ENCODE results near the gene CARM1.
A peak's percentile ranks its signal among the peaks of the same experiment; 100 is the strongest.
"Not testable (repeated sequence)": the region's sequence is repeated elsewhere in the genome, so short reads cannot be mapped to it uniquely, and the experiment has no call there.

CARM1 gene

DNA sequence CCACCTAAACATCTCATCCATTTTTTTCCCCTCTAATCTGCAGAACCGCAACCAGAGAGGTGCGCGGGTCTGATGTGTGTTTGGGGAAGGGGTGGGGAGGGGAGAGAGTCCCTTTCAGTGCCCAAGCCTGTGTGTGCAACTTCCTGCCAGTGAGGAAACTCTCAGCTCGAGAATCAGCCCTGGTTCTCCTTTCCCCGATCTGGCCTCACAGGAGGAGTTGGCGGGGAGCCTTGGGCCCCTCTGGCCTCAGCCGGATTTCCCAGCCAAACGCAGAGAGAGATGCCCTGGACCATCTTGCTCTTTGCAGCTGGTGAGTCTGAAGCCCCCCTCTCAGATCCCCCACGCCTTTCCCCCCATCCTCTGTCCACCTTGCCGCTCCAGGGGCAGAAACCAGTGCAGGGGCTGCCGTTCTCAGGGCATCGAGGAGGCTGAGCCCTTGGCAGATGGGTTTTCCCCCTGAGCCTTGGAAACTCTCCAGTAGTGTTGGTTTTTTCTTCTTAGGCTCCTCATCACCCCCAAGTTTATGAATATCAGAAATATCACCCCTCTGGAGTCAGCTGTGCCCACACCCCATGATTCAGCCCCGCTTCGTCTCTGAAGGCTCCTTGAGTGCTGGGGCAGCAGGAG lies 23.0 kb upstream of the CARM1 start, which contains the start of gene C19orf38:
Gene C19orf38, plus strand, starts transcription at position 186 of the 627 bp plus-strand sequence. Its CDS starts 94 bp downstream, at position 280.
- H3K4me3 ChIP-seq (ENCODE audit: low read depth, low read length) = no peak within 1 kb of the TSS
- DNase-seq (ENCODE audit: low read depth) = no peak
- TF ChIP-seq, protein P1, sequence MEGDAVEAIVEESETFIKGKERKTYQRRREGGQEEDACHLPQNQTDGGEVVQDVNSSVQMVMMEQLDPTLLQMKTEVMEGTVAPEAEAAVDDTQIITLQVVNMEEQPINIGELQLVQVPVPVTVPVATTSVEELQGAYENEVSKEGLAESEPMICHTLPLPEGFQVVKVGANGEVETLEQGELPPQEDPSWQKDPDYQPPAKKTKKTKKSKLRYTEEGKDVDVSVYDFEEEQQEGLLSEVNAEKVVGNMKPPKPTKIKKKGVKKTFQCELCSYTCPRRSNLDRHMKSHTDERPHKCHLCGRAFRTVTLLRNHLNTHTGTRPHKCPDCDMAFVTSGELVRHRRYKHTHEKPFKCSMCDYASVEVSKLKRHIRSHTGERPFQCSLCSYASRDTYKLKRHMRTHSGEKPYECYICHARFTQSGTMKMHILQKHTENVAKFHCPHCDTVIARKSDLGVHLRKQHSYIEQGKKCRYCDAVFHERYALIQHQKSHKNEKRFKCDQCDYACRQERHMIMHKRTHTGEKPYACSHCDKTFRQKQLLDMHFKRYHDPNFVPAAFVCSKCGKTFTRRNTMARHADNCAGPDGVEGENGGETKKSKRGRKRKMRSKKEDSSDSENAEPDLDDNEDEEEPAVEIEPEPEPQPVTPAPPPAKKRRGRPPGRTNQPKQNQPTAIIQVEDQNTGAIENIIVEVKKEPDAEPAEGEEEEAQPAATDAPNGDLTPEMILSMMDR (IDR thresholded peaks at IDR 0.05; ENCODE audit: insufficient read depth, low read depth, low read length, missing control alignments) = no peak

DNA sequence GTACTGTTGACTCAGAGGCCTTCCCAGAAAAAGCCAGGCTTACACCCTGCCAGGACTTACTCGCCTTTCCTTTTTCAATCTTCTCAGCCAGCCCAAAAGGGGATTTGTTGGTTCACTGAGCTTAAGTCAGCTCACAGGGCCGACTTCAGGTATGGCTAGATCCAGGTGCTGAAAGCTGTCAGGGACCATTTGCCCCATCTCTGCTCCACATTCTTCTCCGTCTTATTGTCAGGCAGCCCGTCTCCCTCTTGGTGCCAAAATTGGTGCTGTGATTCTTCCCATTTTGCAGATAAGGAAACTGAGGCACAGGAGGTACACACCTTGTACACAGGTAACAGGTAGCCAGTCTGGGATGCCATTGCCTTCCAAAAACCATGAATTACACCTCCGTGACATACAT lies 20.7 kb upstream of the CARM1 start:
- TF ChIP-seq, protein P1 (IDR thresholded peaks at IDR 0.05; ENCODE audit: insufficient read depth, low read depth, low read length, missing control alignments) = no peak
- no peak for DNase-seq (ENCODE audit: low read depth)
- H3K4me3 ChIP-seq (ENCODE audit: low read depth, low read length) = no peak overlapping the region

DNA sequence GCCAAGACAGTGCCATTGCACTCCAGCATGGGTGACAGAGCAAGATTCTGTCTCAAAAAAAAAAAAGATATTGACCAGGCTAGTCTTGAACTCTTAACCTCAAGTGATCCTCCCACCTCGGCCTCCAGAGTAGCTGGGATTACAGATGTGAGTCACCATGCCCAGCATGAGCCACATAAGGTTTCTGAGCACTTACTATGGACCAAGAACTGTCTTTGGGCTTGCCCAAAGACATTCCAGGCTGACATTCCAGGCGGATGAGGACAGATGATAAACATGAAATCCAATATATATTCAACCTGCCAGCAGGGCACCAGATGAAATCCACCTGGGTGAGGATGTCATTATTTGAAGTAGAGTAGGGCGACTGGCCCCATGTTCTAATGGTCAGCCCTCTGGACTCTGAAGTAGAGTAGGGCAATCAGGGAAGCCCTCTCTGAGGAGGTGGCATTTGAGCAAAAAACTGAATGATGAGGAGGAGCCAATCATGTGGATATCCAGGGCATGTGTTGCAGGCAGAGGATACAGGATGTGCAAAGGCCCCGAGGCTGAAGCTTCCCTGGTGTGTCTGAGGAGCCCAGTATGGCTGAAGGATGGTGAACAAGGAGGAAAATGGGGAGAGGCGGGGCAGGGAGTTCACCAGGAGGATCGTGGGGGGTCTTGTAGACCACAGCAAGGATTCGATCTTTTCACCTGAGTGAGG lies 19.1 kb upstream of the CARM1 start:
- H3K4me3 ChIP-seq (ENCODE audit: low read depth, low read length) = no peak overlapping the region
- TF ChIP-seq, protein P1 (IDR thresholded peaks at IDR 0.05; ENCODE audit: insufficient read depth, low read depth, low read length, missing control alignments) = no peak
- no peak for DNase-seq (ENCODE audit: low read depth)

DNA sequence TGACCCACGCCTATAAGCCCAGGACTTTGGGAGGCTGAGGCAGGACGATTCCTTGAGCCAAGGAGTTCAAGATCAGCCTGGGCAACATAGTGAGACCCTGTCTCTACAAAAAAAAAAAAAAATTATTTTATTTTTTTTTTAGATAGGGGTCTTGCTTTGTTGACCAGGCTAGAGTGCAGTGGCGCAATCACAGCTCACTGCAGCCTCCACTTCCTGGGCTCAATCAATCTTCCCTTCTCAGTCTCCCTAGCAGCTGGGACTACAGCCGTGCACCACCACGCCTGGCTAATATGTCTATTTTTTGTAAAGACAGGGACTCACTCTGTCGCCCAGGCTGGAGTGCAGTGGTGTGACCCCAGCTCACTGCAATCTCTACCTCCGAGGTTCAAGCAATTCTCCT lies 18.4 kb upstream of the CARM1 start:
- DNase-seq (ENCODE audit: low read depth) = no peak
- H3K4me3 ChIP-seq (ENCODE audit: low read depth, low read length) = no peak overlapping the region
- TF ChIP-seq, protein P1 (IDR thresholded peaks at IDR 0.05; ENCODE audit: insufficient read depth, low read depth, low read length, missing control alignments) = no peak

DNA sequence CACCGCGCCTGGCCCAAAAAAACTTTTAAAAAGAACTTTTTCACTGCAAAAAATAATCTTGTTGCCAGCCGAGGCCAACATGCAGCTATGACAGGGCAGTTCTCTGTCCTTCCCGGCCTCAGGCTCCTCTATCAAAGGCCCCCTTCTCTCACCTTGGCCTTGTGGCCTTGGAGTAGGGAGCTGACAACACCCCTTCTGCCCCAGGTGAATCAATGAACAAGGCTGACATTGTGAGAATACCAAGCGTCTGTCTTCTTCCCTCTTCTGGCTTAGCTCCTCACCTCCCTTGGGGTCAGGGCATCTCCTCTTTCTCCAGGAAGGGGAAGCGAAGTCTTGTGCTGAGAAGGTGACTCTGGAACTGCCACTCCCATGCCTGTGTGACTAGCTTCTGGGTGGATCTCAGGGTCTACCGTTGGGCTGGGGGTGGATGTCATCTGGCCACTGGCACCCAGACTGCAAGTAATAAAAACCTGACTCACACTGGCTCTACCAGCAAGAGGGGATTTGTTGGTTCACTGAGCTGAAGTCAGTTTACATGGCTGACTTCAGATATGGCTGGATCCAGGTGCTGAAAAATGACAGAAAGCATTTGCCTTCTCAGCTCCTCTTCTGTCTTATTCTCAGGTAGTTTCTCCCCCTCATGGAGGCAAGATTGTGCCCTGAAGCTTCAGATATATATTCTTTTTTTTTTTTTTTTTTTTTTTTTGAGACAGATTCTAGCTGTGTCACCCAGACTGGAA lies 16.8 kb upstream of the CARM1 start:
- TF ChIP-seq, protein P1 (IDR thresholded peaks at IDR 0.05; ENCODE audit: insufficient read depth, low read depth, low read length, missing control alignments) = no peak
- no peak overlapping the region for H3K4me3 ChIP-seq (ENCODE audit: low read depth, low read length)
- DNase-seq (ENCODE audit: low read depth) = no peak

DNA sequence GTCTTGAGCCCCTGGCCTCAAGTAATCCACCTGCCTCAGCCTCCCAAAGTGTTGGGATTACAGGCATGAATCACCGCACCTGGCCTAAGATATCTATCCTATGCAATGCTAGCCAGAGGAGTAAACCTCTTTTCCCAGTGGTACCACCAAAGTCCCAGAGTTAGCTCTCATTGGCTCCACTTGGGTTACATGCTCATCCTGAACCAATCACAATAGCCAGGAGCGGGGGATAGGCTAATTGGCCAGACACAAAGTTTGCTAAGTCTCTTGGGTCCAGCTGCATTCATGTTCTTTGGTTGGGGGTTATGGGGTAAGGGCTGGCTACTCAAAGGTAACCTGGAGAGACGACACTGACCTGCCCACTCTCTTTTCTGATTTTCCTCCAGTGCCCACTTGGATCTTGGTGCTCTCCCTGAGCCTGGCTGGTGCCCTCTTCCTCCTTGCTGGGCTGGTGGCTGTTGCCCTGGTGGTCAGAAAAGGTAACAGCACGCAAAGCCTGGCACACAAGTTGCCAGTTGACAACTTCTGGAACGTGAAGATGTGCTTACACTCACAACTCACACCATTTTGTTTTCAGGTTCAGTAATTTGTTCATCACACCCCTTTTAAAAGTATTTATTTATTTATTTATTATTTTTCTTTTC lies 15.4 kb upstream of the CARM1 start:
- no peak overlapping the region for H3K4me3 ChIP-seq (ENCODE audit: low read depth, low read length)
- TF ChIP-seq, protein P1 (IDR thresholded peaks at IDR 0.05; ENCODE audit: insufficient read depth, low read depth, low read length, missing control alignments) = peak; percentile 66
- DNase-seq (ENCODE audit: low read depth) = peak; percentile 54

DNA sequence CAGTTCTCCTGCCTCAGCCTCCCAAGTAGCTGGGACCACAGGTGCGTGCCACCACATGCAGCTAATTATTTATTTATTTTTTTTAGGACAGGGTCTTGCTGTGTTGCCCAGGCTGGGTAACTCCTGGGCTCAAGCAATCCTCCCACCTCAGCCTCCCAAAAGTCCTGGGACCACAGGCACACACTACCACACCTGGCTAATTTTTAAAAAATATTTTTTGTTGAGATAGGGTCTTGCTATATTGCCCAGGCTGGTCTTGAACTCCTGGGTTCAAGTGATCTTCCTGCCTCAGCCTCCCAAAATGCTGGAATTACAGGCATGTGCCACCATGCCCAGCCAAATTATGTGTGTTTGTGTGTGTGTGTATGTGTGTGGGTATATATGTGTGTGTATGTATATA lies 14.5 kb upstream of the CARM1 start:
- not testable (repeated sequence) for DNase-seq (ENCODE audit: low read depth); H3K4me3 ChIP-seq (ENCODE audit: low read depth, low read length)

Data from GM12865 (cell line).